Measurements from ENCODE around the gene ID3. TPM values are rescaled to one million over a fixed set of nuclear protein-coding genes. Genes with fewer than 3 reads are reported as not detected.
A peak's percentile ranks its signal among the peaks of the same experiment; 100 is the strongest.

Gene ID3
- total and polyA plus RNA-seq, 2 of the 8 experiments (the other 6 are each of a cell fraction or from before 2014, with no cell fraction given), result 240 to 304 TPM

DNA sequence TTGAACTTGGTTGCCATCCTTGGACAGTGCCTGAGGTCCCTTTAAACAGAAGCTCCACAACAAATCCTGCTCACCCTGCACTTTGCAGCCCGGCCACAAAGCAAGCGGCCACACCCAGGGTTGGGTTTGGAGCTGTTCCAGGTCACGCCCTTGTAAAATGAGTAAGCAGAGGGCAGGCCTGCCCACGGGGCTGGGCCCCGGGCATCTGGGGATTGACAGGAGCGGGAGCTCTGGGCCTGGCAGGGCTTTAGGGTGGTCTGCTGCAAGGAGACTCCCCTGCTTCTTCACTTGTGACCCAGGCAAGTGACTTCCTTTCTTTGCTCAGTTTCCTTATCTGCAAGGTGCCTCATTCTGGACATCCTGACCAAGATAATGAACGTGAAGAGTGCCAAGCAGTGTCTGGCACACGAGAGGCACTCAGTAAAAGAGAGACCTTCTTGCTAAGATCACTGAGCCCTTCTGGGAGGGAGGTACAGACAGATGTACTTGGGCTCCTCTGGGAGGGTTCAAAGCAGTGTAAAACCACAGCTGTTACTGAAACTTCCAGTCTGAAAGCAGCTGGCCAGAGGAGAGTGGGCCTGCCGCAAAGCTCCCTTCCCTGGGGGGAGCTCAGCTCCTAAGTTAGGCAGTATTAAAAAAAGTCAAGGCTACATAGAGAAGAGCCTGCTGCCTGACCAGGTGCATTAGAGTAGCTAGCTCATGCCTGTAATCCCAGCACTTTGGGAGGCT lies 30.9 kb downstream of the ID3 start:
- Histone ChIP-seq H3K4me3 (ENCODE audit: extremely low read depth in 1 of 4, insufficient read depth in 2 of 4, low read depth in 3 of 4, low read length in 4 of 4) (no peak overlapping the region), H2BK12ac (ENCODE audit: low read depth, low read length) (no peak overlapping the region), H3K36me3 (ENCODE audit: control insufficient read depth in 2 of 4, insufficient read depth in 4 of 4, low read length in 3 of 4) (no peaks in the 10 kb centered on the region), H3K79me2 (ENCODE audit: control insufficient read depth in 1 of 2, insufficient read depth in 2 of 2, low read length in 2 of 2) (peaks cover 0 to 3% of the 10 kb centered on the region in 2 experiments; a peak in 1 of 4 replicates), H3K14ac (ENCODE audit: insufficient read length) (no peak overlapping the region), H2BK20ac (ENCODE audit: low read length) (no peak overlapping the region), H2BK120ac (replicated peaks; ENCODE audit: low read depth, low read length) (no peak overlapping the region), H2AFZ (ENCODE audit: low read length) (no peak overlapping the region), H3K23ac (ENCODE audit: insufficient read length) (no peak overlapping the region), H4K20me1 (replicated peaks in 1 of 2; ENCODE audit: control insufficient read depth in 1 of 2, insufficient read depth in 2 of 2, low read length in 2 of 2) (peaks cover 3 to 10% of the 10 kb centered on the region in 2 experiments), H4K8ac (ENCODE audit: extremely low read depth, insufficient read depth, low read length) (no peak overlapping the region), H3K18ac (ENCODE audit: extremely low read depth, low read length) (no peak overlapping the region), H3K27ac (ENCODE audit: low read depth, low read length) (no peak overlapping the region), H3K79me1 (ENCODE audit: low read depth, low read length) (peaks cover 2% of the 10 kb centered on the region; the same call in 1 of the 2 replicates), H2BK5ac (ENCODE audit: low read depth, low read length) (no peak overlapping the region), H3K23me2 (ENCODE audit: low read depth, low read length) (peaks cover 8% of the 10 kb centered on the region; the same call in 1 of the 2 replicates), H3K4ac (replicated peaks; ENCODE audit: insufficient read length, low read depth, low read length) (no peak overlapping the region), H4K5ac (ENCODE audit: insufficient read length, low read depth, low read length) (no peak overlapping the region), H3K56ac (replicated peaks; ENCODE audit: insufficient read length, low read depth, low read length) (no peak overlapping the region), H3K4me1 (replicated peaks in 1 of 4; ENCODE audit: control insufficient read depth in 3 of 4, insufficient read depth in 4 of 4, low read length in 3 of 4) (peaks cover 9 to 25% (median 15%) of the 10 kb centered on the region in 4 experiments), H3K4me2 (ENCODE audit: insufficient read depth in 1 of 2, low read depth in 2 of 2, low read length in 2 of 2) (no peak overlapping the region; a peak in 1 of 4 replicates), H2BK15ac (ENCODE audit: low read length) (peak overlapping the region; percentile 83; the same call in 1 of the 2 replicates), H4K91ac (replicated peaks; ENCODE audit: insufficient read length, low read length) (no peak overlapping the region), H3K27me3 (replicated peaks in 1 of 4; ENCODE audit: control insufficient read depth in 3 of 4, extremely low read depth in 1 of 4, insufficient read depth in 3 of 4, low read length in 3 of 4) (peaks cover 3 to 26% (median 18%) of the 10 kb centered on the region in 4 experiments), H3K9ac (replicated peaks in 1 of 4; ENCODE audit: extremely low read depth in 1 of 4, low read depth in 3 of 4, low read length in 3 of 4) (no peak overlapping the region), H2AK5ac (ENCODE audit: low read depth, low read length) (no peak overlapping the region), H3K9me3 (ENCODE audit: insufficient read depth in 2 of 2, low read depth in 1 of 2, low read length in 1 of 2) (no peaks in the 10 kb centered on the region)
- 80% methylated on average over 9 of the region's 9 CpGs; no CpG with 5 or more reads in 1 of the 2 experiments for WGBS, 2 experiments (ENCODE audit: extremely low coverage in 1 of 2, insufficient coverage in 1 of 2, insufficient read length in 1 of 2, insufficient replicate concordance in 2 of 2, low coverage in 1 of 2, low lambda C conversion rate in 2 of 2, missing lambda C conversion rate in 1 of 2)
- CTCF ChIA-PET (ENCODE audit: partially characterized antibody), result interaction anchor here (0.6 to 16.2 kb wide), 17 partner anchors 8 to 254 kb away, joined by 3 to 230 read pairs (median 4); no protein-coding TSS in a partner anchor
- POLR2A ChIA-PET (ENCODE audit: partially characterized antibody), result interaction anchor here (0.7 to 1.5 kb wide), 9 partner anchors 10 to 184 kb away, joined by 3 to 7 read pairs (median 4); partner anchors contain the start of genes HNRNPR and RPL11
- FAIRE-seq (no peak), DNase-seq (ENCODE audit: low read depth in 1 of 2, low spot score in 2 of 2) (no peak)
- TF ChIP-seq KDM5A (IDR thresholded peaks at IDR 0.05; ENCODE audit: low read length) (no peak), CREB1 (IDR thresholded peaks at IDR 0.05) (no peak), SRF (IDR thresholded peaks at IDR 0.05; ENCODE audit: low read depth, low read length) (no peak), SP4 (IDR thresholded peaks at IDR 0.05; ENCODE audit: low read length) (no peak), FOSL1 (IDR thresholded peaks at IDR 0.05; ENCODE audit: insufficient read depth, low read depth, low read length) (no peak), RXRA (IDR thresholded peaks at IDR 0.05; ENCODE audit: insufficient read depth, low read depth, low read length) (no peak), CEBPB (IDR thresholded peaks at IDR 0.05; ENCODE audit: low read depth, low read length) (no peak), RFX5 (IDR thresholded peaks at IDR 0.05; ENCODE audit: borderline replicate concordance, low read depth, low read length) (no peak), RNF2 (IDR thresholded peaks at IDR 0.05; ENCODE audit: borderline replicate concordance, low read depth, low read length, missing control alignments, poor library complexity, severe bottlenecking) (no peak), POLR2AphosphoS5 (IDR thresholded peaks at IDR 0.05; ENCODE audit: low read depth, low read length) (no peak), TCF12 (IDR thresholded peaks at IDR 0.05; ENCODE audit: low read depth, low read length) (no peak), ASH2L (IDR thresholded peaks at IDR 0.05; ENCODE audit: low read length) (no peak), GTF2F1 (IDR thresholded peaks at IDR 0.05; ENCODE audit: borderline replicate concordance, low read depth, low read length) (no peak)

Data from H1 (cell line).